K562 (cell line): ENCODE results near the gene KRT36. TPM values are rescaled to one million over a fixed set of nuclear protein-coding genes. Genes with fewer than 3 reads are reported as not detected.
A peak's percentile ranks its signal among the peaks of the same experiment; 100 is the strongest.

ENCODE experiments used
- ATAC-seq: fragments of 200-7000 bp; cut with Tn5 transposase; 3 replicates; pipeline ENCODE4 v1.9.1; 2020; ENCODE audit warnings: moderate library complexity
- BruUV-seq: library from RNA; stranded (reverse); fragments of 400-500 nt; replicated peaks from 2 replicates; lab custom pipeline; 2021; lab: Mats Ljungman, UMichigan
- CTCF ChIA-PET: fragments of 300-600 bp; formaldehyde crosslinking; extraction: SDS; loops from one replicate; lab custom pipeline; 2021; ENCODE audit warnings: low intra/inter-chr PET ratio; lab: Yijun Ruan, JAX
- POLR2A ChIA-PET: fragments of 300-600, 350-650 bp; sonication (Branson Sonifier 250); formaldehyde crosslinking; extraction: SDS; loops from one replicate; lab custom pipeline; 2021; ENCODE audit warnings: antibody characterized with exemption, inconsistent platforms; lab: Yijun Ruan, JAX
- DNase-seq, 4 experiments: peaks; one replicate each; pipeline versions ENCODE4 v3.0.0 to v3.0.0-alpha.2; 2011 to 2018; ENCODE audit warnings: low spot score in 3 of 4, mixed read lengths in 3 of 4; ENCODE audit errors: extremely low read depth in 1 of 4
- FAIRE-seq: peaks from 2 replicates; lab custom pipeline; 2011; peaks lifted over from hg19 to GRCh38; lab: Jason Lieb, UNC
- H2AFZ ChIP-seq: 2 replicates; pipeline ENCODE4 v1.6.0; 2011; ENCODE audit warnings: low read depth, low read length, control low read depth, inconsistent platforms
- H3K27ac ChIP-seq: fragments of 200-600 bp; 3 replicates; pipeline ENCODE4 v1.8.0; 2011; ENCODE audit warnings: low read depth, mild to moderate bottlenecking, control low read depth, inconsistent platforms, low read length, moderate library complexity, mixed read lengths; ENCODE audit errors: extremely low read depth
- H3K27me3 ChIP-seq, 2 experiments: fragments of 300-600 bp in 1 of 2; 2 replicates in 1 of 2; 3 replicates in 1 of 2; pipeline versions ENCODE4 v1.6.0 to v1.8.0; 2011; ENCODE audit warnings: inconsistent platforms in 2 of 2, low read length in 2 of 2, mild to moderate bottlenecking in 1 of 2, mixed read lengths in 1 of 2, moderate library complexity in 1 of 2; ENCODE audit not compliant: control insufficient read depth in 2 of 2, insufficient read depth in 2 of 2
- H3K36me3 ChIP-seq: fragments of 300-600 bp; 3 replicates; pipeline ENCODE4 v1.8.0; 2011; ENCODE audit warnings: mild to moderate bottlenecking, low read length, inconsistent platforms; ENCODE audit not compliant: control insufficient read depth, insufficient read depth
- H3K4me1 ChIP-seq, 2 experiments: fragments of 200-600 bp in 1 of 2; replicated peaks in 1 of 2; 2 replicates in 1 of 2; 3 replicates in 1 of 2; pipeline versions ENCODE4 v1.5.1 to v1.8.0; 2011; ENCODE audit warnings: inconsistent platforms in 2 of 2, low read length in 2 of 2, mild to moderate bottlenecking in 1 of 2, mixed read lengths in 1 of 2, moderate library complexity in 1 of 2; ENCODE audit not compliant: control insufficient read depth in 2 of 2, insufficient read depth in 2 of 2
- H3K4me2 ChIP-seq: 2 replicates; pipeline ENCODE4 v1.6.1; 2011; ENCODE audit warnings: low read length, control low read depth, inconsistent platforms, mixed read lengths; ENCODE audit not compliant: insufficient read depth
- H3K4me3 ChIP-seq: fragments of 200-600 bp; sonication (generic), shearing (Covaris generic); 2 replicates; pipeline ENCODE4 v1.5.1; 2016; ENCODE audit warnings: control low read depth, inconsistent platforms
- H3K79me2 ChIP-seq: fragments of 200-600 bp; 3 replicates; pipeline ENCODE4 v1.8.0; 2011; ENCODE audit warnings: low read length, inconsistent platforms; ENCODE audit not compliant: control insufficient read depth, insufficient read depth
- H3K9ac ChIP-seq, 2 experiments: 2 replicates each; pipeline versions ENCODE4 v1.6.0 to v1.6.1; 2011; ENCODE audit warnings: low read depth in 2 of 2, low read length in 2 of 2, control low read depth in 1 of 2, inconsistent platforms in 1 of 2, mild to moderate bottlenecking in 1 of 2, mixed read lengths in 1 of 2; ENCODE audit not compliant: insufficient read depth in 1 of 2
- H3K9me1 ChIP-seq: one replicate; pipeline ENCODE4 v1.6.0; 2011; ENCODE audit warnings: inconsistent platforms, mild to moderate bottlenecking, low read length, moderate library complexity; ENCODE audit not compliant: control insufficient read depth, insufficient read depth
- H3K9me3 ChIP-seq: replicated peaks from 2 replicates; pipeline ENCODE4 v1.5.1; 2011; ENCODE audit warnings: low read depth, low read length, inconsistent platforms; ENCODE audit not compliant: control insufficient read depth, insufficient read depth
- H4K20me1 ChIP-seq: replicated peaks from 2 replicates; pipeline ENCODE4 v1.6.1; 2011; ENCODE audit warnings: low read length, inconsistent platforms, mixed read lengths; ENCODE audit not compliant: control insufficient read depth, insufficient read depth
- E2F6 ChIP-seq, 2 experiments: IDR thresholded peaks; 2 replicates each; pipeline ENCODE4 v1.6.1; 2011; ENCODE audit warnings: borderline replicate concordance in 1 of 2, control low read depth in 1 of 2, low read depth in 1 of 2, low read length in 1 of 2, mild to moderate bottlenecking in 1 of 2, mixed read lengths in 1 of 2, moderate library complexity in 1 of 2; ENCODE audit not compliant: insufficient read depth in 1 of 2, insufficient read length in 1 of 2, poor library complexity in 1 of 2, severe bottlenecking in 1 of 2; ENCODE audit errors: extremely low read depth in 1 of 2
- FIP1L1 ChIP-seq: fragments of 200-400 bp; formaldehyde crosslinking; IDR thresholded peaks from 2 replicates; pipeline ENCODE4 v1.6.1; 2018; ENCODE audit warnings: mild to moderate bottlenecking, low read depth, low read length; ENCODE audit not compliant: poor library complexity, severe bottlenecking
- HMG20B ChIP-seq: fragments of 250-450 bp; sonication (Bioruptor Pico); IDR thresholded peaks from 2 replicates; pipeline ENCODE4 v1.5.0; 2021; ENCODE audit warnings: mild to moderate bottlenecking
- HNRNPH1 ChIP-seq: fragments of 200-400 bp; formaldehyde crosslinking; optimal IDR thresholded peaks from 2 replicates; pipeline ENCODE3; 2017; ENCODE audit warnings: low read depth, mild to moderate bottlenecking, low read length, moderate library complexity
- MCM5 ChIP-seq: fragments of 450-650 bp; IDR thresholded peaks from 2 replicates; pipeline ENCODE4 v1.6.1; 2016; ENCODE audit warnings: low read depth
- MED1 ChIP-seq: sonication (generic); formaldehyde crosslinking; IDR thresholded peaks from 2 replicates; pipeline ENCODE4 v1.8.1; 2023; ENCODE audit warnings: missing genetic modification reagents, borderline replicate concordance
- PRMT5 ChIP-seq: sonication (generic); formaldehyde crosslinking; IDR thresholded peaks from 2 replicates; pipeline ENCODE4 v1.5.0; 2020; ENCODE audit warnings: missing genetic modification reagents
- SIRT6 ChIP-seq: IDR thresholded peaks from one replicate; pipeline ENCODE4 v1.6.1; 2012; ENCODE audit warnings: low read depth, mild to moderate bottlenecking, control low read depth, inconsistent platforms, low read length, moderate library complexity
- STAG1 ChIP-seq: sonication (generic); formaldehyde crosslinking; IDR thresholded peaks from 2 replicates; pipeline ENCODE4 v1.5.0; 2020; ENCODE audit warnings: missing genetic modification reagents, borderline replicate concordance
- TFAM ChIP-seq: fragments of 250-450 bp; sonication (Bioruptor Pico); conservative IDR thresholded peaks from 2 replicates; pipeline ENCODE4 v1.5.0; 2021; ENCODE audit warnings: mild to moderate bottlenecking, moderate library complexity
- TFE3 ChIP-seq: fragments of 450-650 bp; formaldehyde crosslinking; IDR thresholded peaks from 2 replicates; pipeline ENCODE4 v1.4.0; 2020; ENCODE audit warnings: mild to moderate bottlenecking, mixed read lengths
- THRAP3 ChIP-seq: fragments of 450-650 bp; IDR thresholded peaks from 2 replicates; pipeline ENCODE4 v1.6.1; 2016; ENCODE audit warnings: mild to moderate bottlenecking, inconsistent platforms, borderline replicate concordance
- USF1 ChIP-seq: sonication (generic); formaldehyde crosslinking; IDR thresholded peaks from 2 replicates; pipeline ENCODE4 v1.9.0; 2022; ENCODE audit warnings: mild to moderate bottlenecking, missing genetic modification reagents
- ZC3H4 ChIP-seq: sonication (generic); formaldehyde crosslinking; IDR thresholded peaks from 2 replicates; pipeline ENCODE4 v1.9.0; 2021; ENCODE audit warnings: missing genetic modification reagents, borderline replicate concordance
- ZNF431 ChIP-seq: sonication (generic); formaldehyde crosslinking; IDR thresholded peaks from 2 replicates; pipeline ENCODE4 v1.8.0; 2022; ENCODE audit warnings: mild to moderate bottlenecking, missing genetic modification reagents
- ZNF436 ChIP-seq: fragments of 250-450, 450-650 bp; sonication (Bioruptor Pico); formaldehyde crosslinking; IDR thresholded peaks from 2 replicates; pipeline ENCODE4 v1.7.0; 2020; ENCODE audit warnings: mild to moderate bottlenecking
- WGBS: fragments of 100-300 bp; shearing (Covaris generic); methylation state at CpG from one replicate; pipeline ENCODE4 v1.1.6; 2016; ENCODE audit warnings: low coverage, mixed read lengths; ENCODE audit not compliant: insufficient coverage; ENCODE audit errors: missing lambda C conversion rate; 5-methylcytosine and 5-hydroxymethylcytosine counted together
- in situ Hi-C: fragments of 300-500 bp; cut with MboI; formaldehyde crosslinking; loops from 4 replicates; pipeline ENCODE4 v1.15.0; 2018; ENCODE audit warnings: inconsistent platforms, mixed read lengths
- intact Hi-C: fragments of 100-400 bp; cut with micrococcal nuclease; formaldehyde crosslinking; loops from 2 replicates; pipeline ENCODE4 v1.14.2; 2022
- polyA plus RNA-seq, 8 experiments: library from polyadenylated mRNA; depleted of rRNA in 4 of 8; stranded (reverse) in 5 of 8; unstranded in 3 of 8; fragments of >200 nt; fragmentation: Nextera tagmentation in 2 of 8; fragmentation: Illumina TruSeq in 1 of 8; extraction: Ambion mirVana in 2 of 8; extraction: Trizol in 1 of 8; gene quantifications; 2 replicates each; pipeline versions ENCODE4 v1.2.1 to v1.2.3, GENCODE V29; 2011 to 2014; ENCODE audit warnings: inconsistent platforms in 1 of 8, missing spikeins in 1 of 8
- total RNA-seq, 7 experiments: library from RNA; depleted of rRNA in 6 of 7; stranded (reverse); fragments of >200 nt in 6 of 7; fragmentation: Illumina TruSeq in 2 of 7; extraction: Trizol in 2 of 7; gene quantifications; 2 replicates each; pipeline versions ENCODE4 v1.2.1 to v1.2.3, GENCODE V29; 2011 to 2021; ENCODE audit warnings: low replicate concordance in 1 of 7

Gene KRT36
- total and polyA plus RNA-seq, 9 of the 15 experiments (the other 6 are each of a cell fraction or from before 2014, with no cell fraction given), result 0.04 TPM; not detected in 8

GRCh38 chr17:41475421-41475820 is 14.3 kb downstream of the KRT36 start (continued):
- TF ChIP-seq TFAM, result no peak
- no peak for TF ChIP-seq TFE3 (CRISPR knock-in tag)
- no peak for TF ChIP-seq ZNF431 (CRISPR knock-in tag)
- TF ChIP-seq HNRNPH1, result no peak

- WGBS, result 0% methylated on average over 8 of the region's 8 CpGs
- Histone ChIP-seq H3K27ac (no peak overlapping the region), H3K36me3 (no peaks in the 10 kb centered on the region), H4K20me1 (no peaks in the 10 kb centered on the region), H3K9me3 (no peaks in the 10 kb centered on the region), H2AFZ (no peak overlapping the region), H3K27me3 (peaks cover 9 to 57% of the 10 kb centered on the region in 2 experiments), H3K4me2 (peak overlapping the region; percentile 14; the same call in 1 of the 2 replicates), H3K9ac (0 out of 4 replicates have a peak overlapping the region, but pooled peaks of 1 of the 2 experiments have one; percentile 15), H3K4me1 (peaks cover 3 to 4% of the 10 kb centered on the region in 2 experiments; a peak in 2 of 5 replicates), H3K4me3 (no peak overlapping the region), H3K79me2 (no peaks in the 10 kb centered on the region), H3K9me1 (no peaks in the 10 kb centered on the region)
- peak; percentile 74 for FAIRE-seq
- in situ Hi-C loops, result no loop called here
- CTCF ChIA-PET, result interaction anchor here (0.5 kb wide), 1 partner anchor 55 kb away, joined by 6 read pairs; no protein-coding TSS in a partner anchor
- peak in 1 of 4 experiments; percentile 38 for DNase-seq
- intact Hi-C loops, result no loop called here
- BruUV-seq, result no TSS peak
- no peak for ATAC-seq
- POLR2A ChIA-PET, result interaction anchor here (0.7 kb wide), 1 partner anchor 160 kb away, joined by 3 read pairs; no protein-coding TSS in a partner anchor
- TF ChIP-seq ZC3H4 (CRISPR knock-in tag) (no peak), USF1 (0 out of 2 replicates have a peak, but pooled peaks have one; percentile 10), STAG1 (CRISPR knock-in tag) (no peak), MED1 (no peak), MCM5 (no peak), SIRT6 (no peak), ZNF436 (CRISPR knock-in tag) (no peak), PRMT5 (CRISPR knock-in tag) (no peak), HMG20B (CRISPR knock-in tag) (no peak), E2F6 (IDR thresholded peaks at IDR 0.05; ENCODE audit: borderline replicate concordance in 1 of 2, extremely low read depth in 1 of 2, insufficient read depth in 1 of 2, insufficient read length in 1 of 2, low read depth in 1 of 2, low read length in 1 of 2, poor library complexity in 1 of 2, severe bottlenecking in 1 of 2) (peak in 1 of 2 experiments; percentile 19), THRAP3 (no peak), FIP1L1 (no peak)
Measured at GRCh38 chr17:41474863-41475262, 14.8 kb downstream of the KRT36 start.
